NB4 (cell line): ENCODE results near the gene NOL4.

ENCODE experiments used
- MYC ChIP-seq: IDR thresholded peaks from 2 replicates; pipeline ENCODE4 v1.6.1; 2011; ENCODE audit warnings: low read depth, low read length
- POLR2A ChIP-seq: IDR thresholded peaks from 2 replicates; pipeline ENCODE4 v1.6.1; 2011; ENCODE audit warnings: mild to moderate bottlenecking; ENCODE audit not compliant: insufficient read length; ENCODE audit errors: extremely low read depth
- TF ChIP-seq, protein P1 (sequence below): IDR thresholded peaks from one replicate; pipeline ENCODE4 v1.5.1; 2012; ENCODE audit warnings: low read depth, low read length

GRCh38 chr18:34221971-34222306, 2.8 kb downstream of the NOL4 start:
- TF ChIP-seq MYC: no peak
- TF ChIP-seq, protein P1, sequence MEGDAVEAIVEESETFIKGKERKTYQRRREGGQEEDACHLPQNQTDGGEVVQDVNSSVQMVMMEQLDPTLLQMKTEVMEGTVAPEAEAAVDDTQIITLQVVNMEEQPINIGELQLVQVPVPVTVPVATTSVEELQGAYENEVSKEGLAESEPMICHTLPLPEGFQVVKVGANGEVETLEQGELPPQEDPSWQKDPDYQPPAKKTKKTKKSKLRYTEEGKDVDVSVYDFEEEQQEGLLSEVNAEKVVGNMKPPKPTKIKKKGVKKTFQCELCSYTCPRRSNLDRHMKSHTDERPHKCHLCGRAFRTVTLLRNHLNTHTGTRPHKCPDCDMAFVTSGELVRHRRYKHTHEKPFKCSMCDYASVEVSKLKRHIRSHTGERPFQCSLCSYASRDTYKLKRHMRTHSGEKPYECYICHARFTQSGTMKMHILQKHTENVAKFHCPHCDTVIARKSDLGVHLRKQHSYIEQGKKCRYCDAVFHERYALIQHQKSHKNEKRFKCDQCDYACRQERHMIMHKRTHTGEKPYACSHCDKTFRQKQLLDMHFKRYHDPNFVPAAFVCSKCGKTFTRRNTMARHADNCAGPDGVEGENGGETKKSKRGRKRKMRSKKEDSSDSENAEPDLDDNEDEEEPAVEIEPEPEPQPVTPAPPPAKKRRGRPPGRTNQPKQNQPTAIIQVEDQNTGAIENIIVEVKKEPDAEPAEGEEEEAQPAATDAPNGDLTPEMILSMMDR: no peak
- no peak for TF ChIP-seq POLR2A
